Left renal pelvis (tissue), 4 donors: ENCODE measurements around the gene CCNJ. TPM values are rescaled to one million over a fixed set of nuclear protein-coding genes. Genes with fewer than 3 reads are reported as not detected.
"Not testable (repeated sequence)": the region's sequence is repeated elsewhere in the genome, so short reads cannot be mapped to it uniquely, and the experiment has no call there.

ENCODE experiments used
- DNase-seq, 4 donors: peaks; one replicate each; pipeline ENCODE4 v3.0.0-alpha.2; 2013; ENCODE audit warnings: low read depth in 4 of 4, low spot score in 3 of 4
- polyA plus RNA-seq, 4 donors: library from polyadenylated mRNA; unstranded; fragments of 120-200 nt; gene quantifications; one replicate each; pipeline ENCODE4 v1.2.1, GENCODE V29; 2013; ENCODE audit not compliant: insufficient read length in 4 of 4

Gene CCNJ, protein sequence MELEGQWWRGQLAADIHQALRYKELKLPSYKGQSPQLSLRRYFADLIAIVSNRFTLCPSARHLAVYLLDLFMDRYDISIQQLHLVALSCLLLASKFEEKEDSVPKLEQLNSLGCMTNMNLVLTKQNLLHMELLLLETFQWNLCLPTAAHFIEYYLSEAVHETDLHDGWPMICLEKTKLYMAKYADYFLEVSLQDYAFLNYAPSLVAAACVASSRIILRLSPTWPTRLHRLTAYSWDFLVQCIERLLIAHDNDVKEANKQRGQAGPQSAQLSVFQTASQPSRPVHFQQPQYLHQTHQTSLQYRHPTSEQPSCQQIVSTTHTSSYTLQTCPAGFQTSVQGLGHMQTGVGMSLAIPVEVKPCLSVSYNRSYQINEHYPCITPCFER
- polyA plus RNA-seq = 10 to 100 TPM; 12.9 to 19.8 (median 18.7) TPM

- DNase-seq = peak; percentile 70 to 85 (median 78)
These were observed at the start of gene CCNJ for GRCh38 chr10:96043033-96043892. Gene CCNJ, plus strand, starts transcription at chr10:96043583. Its CDS starts 811 bp downstream, at chr10:96044394.

DNA sequence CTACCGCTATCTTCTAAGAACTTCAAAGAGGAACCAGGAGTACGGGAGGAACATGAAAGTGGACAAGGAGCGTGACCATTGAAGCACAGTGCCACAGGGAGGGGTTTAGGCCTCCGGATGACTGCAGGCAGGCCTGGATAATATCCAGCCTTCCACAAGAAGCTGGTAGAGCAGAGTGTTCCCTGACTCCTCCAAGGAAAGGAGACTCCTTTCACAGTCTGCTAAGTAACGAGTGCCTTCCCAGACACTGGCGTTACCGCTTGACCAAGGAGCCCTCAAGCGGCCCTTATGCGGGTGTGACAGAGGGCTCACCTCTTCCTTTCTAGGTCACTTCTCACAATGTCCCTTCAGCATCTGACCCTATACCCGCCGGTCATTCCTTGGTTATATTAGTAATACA is 49.0 kb upstream of the CCNJ start:
- not testable (repeated sequence) for DNase-seq

DNA sequence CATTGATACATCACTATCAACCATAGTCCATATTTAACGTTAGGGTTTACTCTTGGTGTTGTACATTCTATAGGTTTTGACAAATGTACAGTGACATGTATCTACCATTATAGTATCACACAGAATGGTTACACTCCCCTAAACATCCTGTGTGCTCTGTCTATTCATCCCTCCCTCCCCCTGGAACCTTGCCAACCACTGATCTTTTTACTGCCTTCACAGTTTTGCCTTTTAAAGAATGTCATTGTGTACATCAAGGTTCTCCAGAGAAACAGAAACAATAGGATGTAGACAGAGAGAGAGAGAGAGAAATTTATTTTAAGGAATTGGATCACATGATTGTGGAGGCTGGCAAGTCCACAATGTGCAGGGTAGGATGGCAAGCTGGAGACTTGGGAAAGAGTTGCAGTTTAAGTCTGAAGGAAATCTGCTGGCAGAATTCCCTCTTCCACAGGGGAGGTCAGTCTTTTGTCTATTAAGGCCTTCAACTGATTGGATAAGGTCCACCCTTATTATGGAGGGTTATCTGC is 45.1 kb upstream of the CCNJ start:
- DNase-seq = no peak

DNA sequence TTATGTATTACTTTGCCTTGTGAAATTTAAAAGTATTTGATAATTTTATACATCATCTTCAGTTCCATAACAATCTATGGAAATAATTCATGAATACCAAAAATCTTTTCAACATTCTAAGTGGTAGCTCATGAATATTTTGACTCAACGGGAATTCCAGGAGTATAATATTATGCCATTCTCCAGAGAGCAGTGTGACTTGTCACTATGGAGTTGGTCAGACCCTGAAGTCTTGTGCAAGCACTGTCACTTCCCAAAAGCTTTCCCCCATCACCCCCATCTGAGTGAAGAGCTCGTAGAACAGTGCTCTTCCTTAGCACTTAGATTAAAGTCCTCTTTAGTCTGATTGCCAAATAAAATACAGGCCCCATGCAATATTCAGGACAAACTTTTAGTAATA is 29.4 kb upstream of the CCNJ start:
- no peak for DNase-seq

DNA sequence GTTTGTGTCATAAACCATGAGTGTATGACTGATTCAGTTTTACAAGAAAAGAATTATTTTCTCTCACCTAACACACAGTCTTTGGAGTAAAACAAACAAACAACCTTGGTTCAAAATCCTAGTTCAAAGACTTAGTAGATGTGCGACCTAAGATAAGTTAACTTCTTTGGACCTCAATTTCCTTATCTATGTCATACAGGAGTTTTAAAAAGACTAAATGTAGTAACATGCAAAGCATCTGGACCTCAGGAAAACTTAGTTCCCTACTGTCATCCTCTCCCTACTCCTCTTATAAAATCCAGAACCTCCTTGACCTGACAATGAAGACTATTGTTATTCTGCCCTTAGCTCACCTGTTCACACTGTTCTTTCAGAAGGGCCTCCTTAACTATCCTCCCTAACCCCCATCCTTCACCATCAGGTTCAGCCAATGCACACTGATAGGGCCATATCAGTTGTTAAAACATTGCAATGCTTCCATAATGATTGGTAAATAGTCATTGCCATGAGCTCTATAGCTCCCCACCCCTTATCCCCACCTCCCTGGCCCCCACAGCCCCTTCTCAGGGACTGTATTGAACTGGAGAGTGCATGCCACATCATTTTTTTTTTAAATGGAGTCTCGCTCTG is 28.8 kb upstream of the CCNJ start:
- DNase-seq = no peak

GRCh38 chr10:96017191-96017687 is 26.1 kb upstream of the CCNJ start:
- DNase-seq = peak; percentile 72 to 83 (median 77)

DNA sequence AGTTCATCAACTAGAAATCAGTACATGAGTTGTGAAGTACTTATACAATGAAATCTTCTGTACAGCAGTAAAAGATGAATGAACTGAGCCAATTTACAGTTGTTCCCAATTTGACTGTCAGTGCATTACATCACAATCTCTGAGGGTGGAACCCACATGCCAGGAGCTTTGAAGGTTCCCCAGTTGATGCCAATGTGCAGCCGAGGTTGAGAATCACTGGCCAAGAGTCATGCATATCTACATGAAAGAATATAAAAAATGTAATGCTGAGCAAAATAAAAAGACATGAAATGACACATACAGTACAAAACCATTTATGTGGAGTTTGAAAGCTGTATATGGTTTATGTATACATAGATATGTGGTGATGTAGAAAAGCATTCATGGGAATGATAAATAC is 22.1 kb upstream of the CCNJ start:
- no peak for DNase-seq

- no peak for DNase-seq
These were observed 20.6 kb upstream of the CCNJ start for GRCh38 chr10:96022739-96023138.

DNA sequence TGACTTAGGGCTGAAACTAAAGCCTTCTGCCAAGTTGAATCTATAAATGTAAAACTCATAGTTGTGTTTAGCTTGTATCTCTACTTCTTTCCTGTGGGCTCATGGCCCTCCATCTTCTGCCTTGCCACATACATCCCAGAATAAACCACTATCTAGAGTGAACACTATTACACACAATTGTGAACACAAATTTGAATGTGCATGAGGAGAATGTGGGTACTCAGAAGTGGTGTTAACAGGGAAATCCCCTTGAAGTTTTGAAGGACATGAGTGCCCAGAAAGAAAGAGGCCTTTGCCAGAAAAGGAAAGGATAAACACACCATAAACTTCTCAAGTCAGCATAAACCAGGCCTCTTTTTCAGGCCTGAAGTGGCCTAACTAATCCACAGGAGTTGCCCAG is 20.2 kb upstream of the CCNJ start:
- DNase-seq = no peak

DNA sequence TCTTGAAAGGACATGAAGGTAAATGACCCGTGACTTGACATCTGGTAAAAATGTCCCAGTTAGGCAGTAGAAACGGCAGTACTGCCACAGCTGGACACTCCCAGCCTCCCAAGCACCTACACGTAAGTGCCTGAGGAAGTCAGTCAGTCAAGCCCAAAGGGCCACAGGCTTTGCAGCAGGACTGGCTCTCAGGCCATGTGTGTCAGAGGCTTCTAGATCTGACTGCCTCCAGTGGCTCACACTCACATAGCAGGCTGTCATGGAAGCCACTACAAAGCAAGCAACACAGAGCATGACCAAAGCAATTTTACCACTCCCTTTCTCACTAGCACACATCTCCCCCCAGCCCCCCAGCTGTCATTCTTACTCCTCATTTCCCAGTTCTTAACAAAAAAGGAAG is 17.8 kb upstream of the CCNJ start:
- DNase-seq = no peak

GRCh38 chr10:96034625-96035024 is 8.8 kb upstream of the CCNJ start:
- DNase-seq = no peak

DNA sequence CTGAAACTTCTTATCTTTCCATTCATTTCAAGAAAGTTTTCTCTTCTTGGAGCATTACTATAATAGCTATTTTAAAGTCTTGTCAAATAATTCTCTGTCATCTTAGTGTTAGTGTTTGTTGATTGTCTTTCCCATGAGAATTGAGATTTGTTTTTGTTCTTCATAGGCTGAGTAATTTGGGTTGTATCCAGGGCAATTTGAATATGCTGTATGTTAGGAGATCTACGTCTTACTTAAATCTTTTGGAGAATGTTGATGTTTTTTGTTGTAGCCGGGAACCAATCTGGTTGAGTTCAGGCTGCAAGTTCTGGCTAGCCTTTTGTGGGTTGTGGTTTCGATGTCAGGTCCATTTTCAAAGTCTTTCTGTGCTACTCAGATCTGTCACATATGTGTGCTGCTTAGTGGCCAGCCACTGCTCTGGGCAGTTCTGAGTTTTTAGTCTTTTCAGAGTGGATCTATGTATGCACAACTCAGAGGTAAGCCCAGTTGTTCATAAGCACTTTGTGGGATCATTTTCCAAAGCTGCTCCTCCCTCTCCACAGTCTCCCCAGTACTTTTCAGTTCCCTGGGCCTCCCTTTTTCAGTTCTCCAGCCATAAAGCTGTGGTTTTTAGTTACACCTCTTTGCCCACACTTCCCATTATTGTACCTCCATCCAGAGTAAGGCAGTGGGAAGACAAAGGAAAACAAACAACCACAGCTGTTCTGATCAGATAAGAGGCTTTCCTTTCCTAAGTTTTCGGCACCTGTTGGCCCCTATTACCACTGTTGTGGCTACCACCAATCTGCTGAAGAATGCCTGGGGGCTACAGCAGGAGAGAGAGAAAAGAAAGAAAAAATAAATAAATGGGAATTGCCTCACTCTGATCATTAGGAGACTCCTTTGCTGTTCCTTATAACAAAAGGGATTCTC is 4.7 kb upstream of the CCNJ start:
- no peak for DNase-seq

DNA sequence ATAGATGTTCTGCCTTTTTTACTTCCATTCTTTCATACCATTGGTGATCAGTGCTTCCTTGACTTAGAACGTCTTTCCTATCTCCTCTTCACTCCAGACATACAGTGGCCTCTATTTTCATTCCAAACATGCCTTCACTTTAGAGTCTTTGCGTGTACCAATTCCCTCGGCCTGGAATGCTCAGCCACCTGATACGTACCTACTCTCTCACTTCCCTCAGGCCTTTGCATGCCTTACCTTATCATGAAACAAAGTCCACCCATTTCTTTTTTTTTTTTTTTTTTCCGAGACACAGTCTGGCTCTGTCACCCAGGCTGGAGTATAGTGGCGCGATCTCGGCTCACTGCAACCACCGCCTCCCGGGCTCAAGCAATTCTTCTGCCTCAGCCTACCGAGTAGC is 2.2 kb upstream of the CCNJ start:
- DNase-seq = no peak

DNA sequence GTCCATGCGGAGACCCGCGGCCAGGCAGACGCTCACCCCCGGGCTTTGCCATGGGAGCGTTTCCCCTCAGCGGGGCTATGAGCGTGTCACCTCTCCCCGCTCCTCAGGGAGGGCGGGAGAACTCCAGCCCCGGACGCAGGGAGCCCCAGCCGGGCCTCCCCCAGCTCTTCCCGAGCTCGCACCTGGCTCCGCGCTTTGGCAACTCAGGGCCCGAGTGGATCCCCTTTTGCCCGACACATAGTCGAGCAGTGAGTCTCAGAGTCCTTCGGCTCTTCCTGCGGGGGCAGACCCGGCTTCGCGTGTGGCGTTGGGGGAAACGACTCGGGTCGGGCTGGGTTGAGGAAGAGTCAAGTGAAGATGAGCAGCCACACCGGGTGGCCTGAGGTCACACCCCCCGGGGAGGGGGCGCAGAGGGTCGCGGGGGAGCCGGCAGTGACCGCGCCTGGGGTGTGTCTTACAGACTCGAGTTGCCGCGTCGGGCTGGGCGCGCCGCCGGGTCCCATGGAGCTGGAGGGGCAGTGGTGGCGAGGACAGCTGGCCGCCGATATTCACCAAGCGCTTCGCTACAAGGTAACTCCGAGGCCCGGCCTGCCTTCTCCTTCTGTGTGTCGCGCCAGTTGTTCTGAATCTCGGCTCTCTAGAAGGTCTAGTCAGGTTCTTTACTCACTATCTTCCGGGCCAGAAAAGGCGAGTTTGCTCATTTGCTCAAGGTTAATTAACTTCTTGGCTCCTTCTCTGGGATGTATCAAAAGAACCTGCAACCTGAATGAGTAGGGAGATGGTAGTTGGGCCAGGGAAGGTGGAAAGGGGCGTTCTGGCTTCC is 721 bp downstream of the CCNJ start:
- DNase-seq = peak; percentile 24 to 39 (median 37)

- DNase-seq = peak in 1 of 4 donors; percentile 8
These were observed 1.4 kb downstream of the CCNJ start for GRCh38 chr10:96044736-96045135.

GRCh38 chr10:96046546-96046945 is 3.2 kb downstream of the CCNJ start:
- DNase-seq = no peak

DNA sequence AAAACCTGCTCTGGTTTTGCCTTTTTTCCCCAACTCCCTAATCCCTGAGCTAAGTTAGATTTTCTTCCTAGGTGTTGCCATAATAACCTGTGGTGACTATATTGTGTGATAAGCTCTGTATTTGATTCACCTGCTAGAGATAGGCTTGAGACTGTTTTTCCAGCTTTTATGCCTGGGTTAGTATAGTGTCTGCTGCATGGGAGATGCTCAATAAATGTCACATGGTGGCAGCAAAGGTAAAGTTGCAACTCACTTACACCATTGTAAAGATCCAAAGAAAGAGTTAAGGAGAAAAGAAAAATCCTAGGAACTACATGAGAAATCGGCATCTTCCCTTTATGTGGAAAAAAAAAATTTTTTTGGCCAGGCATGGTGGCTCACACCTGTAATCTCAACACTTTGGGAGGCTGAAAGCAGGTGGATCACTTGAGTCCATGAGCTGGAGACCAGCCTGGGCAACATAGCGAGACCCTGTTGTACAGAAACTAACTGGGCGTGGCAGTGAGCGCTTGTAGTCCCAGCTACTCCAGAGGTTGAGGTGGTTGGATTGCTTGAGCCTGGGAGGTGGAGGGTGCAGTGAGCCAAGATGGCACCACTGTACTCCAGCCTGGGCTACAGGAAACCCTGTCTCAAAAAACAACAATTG is 3.7 kb downstream of the CCNJ start:
- DNase-seq = no peak

- DNase-seq = not testable (repeated sequence)
These were observed 4.5 kb downstream of the CCNJ start for GRCh38 chr10:96047925-96048324.
